Hematopoietic multipotent progenitor cell treated with erythropoietin and hydrocortisone succinate and interleukin-3 and kit ligand, for 17 days (in vitro differentiated cells): ENCODE results near the gene BSG.
A peak's percentile ranks its signal among the peaks of the same experiment; 100 is the strongest.
"Not testable (repeated sequence)": the region's sequence is repeated elsewhere in the genome, so short reads cannot be mapped to it uniquely, and the experiment has no call there.

Source experiments
- DNase-seq: peaks from one replicate; pipeline ENCODE4 v3.0.0-alpha.2; 2015; ENCODE audit warnings: low spot score

Gene BSG

DNA sequence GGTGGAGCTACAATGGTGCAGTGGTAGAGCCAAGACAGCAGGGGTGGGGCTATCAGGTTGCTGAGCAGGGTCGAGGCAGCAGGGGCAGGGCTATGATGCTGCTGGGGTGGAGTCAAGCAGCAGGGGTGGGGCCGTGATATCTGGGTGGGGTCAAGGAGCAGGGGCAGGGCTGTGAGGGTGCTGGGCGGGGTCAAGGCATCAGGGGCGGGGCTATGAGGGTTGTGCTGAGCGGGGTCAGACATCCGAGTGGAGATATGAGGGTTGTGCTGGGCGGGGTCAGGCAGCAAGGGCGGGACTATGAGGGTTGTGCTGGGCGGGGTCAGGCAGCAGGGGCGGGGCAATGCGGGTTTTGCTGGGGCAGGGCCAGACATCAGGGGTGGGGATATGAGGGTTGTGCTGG is 32.0 kb downstream of the BSG start:
- DNase-seq, result peak; percentile 69

DNA sequence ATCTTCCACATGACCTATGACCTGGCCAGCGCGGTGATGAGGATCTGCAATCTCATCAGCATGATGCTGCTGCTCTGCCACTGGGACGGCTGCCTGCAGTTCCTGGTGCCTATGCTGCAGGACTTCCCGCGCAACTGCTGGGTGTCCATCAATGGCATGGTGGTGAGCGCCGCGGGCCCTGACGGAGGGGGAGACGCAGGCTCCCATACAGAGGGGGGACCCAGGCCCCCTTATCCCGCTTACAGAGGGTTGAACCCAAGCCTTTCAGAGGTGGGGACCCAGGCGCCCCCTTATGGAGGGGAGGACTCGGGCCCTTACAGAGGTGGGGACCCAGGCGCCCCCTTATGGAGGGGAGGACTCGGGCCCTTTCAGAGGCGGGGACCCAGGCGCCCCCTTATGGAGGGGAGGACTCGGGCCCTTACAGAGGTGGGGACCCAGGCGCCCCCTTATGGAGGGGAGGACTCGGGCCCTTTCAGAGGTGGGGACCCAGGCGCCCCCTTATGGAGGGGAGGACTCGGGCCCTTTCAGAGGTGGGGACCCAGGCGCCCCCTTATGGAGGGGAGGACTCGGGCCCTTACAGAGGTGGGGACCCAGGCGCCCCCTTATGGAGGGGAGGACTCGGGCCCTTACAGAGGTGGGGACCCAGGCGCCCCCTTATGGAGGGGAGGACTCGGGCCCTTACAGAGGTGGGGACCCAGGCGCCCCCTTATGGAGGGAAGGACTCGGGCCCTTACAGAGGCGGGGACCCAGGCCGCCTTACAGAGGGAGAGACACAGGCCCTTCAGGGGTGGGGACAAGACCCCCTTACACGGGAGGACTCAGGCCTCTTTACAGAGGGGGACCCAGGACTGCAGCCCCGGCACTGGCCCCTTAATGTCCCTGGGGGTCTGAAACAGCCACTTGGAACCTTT is 32.9 kb downstream of the BSG start:
- not testable (repeated sequence) for DNase-seq

DNA sequence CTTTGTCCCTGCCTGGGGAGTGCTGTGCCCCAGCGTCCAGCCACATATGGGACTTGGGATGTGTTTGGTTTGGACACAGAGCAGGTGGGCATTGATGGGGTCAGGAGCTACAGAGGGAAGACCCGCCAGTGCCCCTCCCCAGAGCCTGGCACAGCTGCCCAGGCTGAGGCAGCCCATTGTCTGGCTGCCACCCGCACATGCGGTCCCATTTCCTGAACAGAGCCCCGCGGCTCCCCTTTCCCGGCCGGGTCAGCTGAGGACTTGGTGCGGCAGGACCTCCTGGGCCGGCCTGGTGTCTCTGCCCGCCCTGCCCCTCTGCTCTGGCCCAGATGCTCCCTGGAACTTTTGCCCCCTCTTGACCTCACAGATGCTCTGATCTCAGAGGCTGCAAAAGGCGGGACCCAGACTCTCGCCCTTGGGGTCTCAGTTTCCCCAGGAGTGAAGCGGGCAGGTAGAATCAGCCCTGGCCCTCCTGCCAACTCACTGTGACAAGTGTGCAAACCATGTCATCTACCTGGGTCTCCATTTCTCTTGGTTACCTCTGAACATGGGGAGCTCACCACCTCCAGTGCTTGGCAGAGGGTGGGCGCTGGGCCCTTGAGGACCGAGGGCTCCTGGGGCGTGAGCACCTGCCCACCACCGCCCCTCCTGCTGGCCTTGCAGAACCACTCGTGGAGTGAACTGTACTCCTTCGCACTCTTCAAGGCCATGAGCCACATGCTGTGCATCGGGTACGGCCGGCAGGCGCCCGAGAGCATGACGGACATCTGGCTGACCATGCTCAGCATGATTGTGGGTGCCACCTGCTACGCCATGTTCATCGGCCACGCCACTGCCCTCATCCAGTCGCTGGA is 35.1 kb downstream of the BSG start:
- DNase-seq, result no peak

DNA sequence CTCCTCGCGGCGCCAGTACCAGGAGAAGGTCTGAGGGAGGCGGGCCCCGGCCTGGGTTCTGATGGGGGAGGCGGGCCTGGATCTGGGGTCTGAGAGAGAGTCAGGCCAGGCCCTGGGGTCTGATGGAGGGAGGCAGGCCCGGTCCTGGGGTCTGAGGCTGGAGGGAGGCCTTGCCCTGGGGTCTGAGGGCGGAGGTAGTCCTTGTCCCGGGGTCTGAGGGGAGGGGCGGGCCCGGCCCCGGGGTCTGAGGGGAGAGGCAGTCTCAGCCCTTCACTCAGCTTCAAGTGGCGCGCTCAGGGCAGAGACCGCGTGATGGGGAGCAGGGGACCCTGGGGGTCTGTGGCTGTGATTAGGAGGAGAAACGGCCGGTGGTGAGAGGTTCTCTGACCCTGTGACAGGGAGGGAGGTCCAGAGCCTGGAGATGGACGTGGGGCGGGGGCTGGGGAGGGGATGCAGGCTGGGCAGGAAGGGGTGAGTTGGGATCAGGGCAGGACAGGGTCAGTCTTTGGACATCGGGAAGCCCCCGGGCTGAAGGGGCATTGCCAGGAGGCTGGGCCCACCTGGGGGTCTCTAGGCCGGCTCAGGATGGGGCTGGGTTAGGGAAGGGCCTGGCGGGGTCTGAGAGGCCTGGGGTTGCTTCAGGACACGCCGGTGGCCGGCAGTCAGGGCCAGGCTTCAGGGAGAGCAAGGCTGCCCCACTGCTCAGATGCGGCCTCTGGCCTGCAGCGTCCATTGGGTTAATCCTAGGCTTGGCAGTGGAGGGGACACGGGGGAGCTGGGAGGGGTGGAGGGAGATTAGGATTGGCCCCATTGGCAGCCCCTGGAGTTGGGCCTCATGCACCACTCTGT is 36.0 kb downstream of the BSG start:
- no peak for DNase-seq

- no peak for DNase-seq
Measured at GRCh38 chr19:609004-609346, 36.6 kb downstream of the BSG start.

- DNase-seq, result no peak
Measured at GRCh38 chr19:610071-610800, 37.8 kb downstream of the BSG start.

DNA sequence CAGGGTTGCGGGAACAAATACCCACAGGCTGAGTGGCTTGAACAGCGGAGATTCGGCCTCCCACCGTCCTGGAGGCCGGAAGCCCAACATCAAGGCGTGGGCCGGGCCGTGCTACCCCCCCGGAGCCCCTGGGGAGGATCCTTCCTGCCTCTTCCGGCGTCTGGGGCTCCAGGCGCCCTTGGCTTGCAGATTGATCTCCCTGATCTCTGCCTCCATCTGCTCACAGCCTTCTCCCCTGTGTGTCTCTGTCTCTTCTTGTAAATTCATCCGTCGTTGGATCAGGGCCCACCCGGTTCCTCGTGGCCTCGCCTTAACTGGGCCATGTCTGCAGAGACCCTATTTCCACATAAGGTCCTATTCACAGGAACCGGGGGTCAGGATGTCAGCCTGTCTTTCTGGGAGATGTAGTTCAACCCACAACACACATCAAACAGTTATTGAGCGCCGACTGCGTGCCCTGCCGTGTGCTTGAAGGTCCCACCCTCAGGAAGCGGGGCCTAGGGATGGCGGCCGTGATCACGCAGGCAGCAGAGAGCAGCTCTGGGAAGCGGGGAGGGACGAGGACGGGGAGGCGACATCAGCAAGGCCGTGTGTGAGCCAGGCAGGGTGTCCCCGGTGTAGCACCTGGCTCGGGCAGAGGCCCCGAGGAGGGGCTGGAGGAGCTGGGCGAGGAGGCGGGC is 38.5 kb downstream of the BSG start:
- DNase-seq, result no peak

DNA sequence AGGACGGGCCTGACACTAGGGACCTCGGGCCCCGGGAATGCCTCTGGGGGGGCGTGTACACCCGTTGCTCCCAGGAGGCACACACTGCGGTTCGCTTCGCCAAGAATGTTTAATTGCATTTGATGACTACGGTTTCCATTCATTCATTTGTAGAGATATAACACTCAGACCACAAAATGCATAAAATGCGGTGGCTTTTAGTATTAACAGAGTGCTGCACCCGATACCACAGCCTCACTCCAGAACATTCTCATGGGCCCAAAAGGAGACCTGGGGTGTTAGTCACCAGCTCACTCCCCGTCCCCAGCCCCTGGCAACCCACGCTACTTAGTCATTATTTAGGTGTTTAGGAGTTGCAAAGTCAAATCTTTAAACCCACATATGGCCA is 39.1 kb downstream of the BSG start:
- no peak for DNase-seq

DNA sequence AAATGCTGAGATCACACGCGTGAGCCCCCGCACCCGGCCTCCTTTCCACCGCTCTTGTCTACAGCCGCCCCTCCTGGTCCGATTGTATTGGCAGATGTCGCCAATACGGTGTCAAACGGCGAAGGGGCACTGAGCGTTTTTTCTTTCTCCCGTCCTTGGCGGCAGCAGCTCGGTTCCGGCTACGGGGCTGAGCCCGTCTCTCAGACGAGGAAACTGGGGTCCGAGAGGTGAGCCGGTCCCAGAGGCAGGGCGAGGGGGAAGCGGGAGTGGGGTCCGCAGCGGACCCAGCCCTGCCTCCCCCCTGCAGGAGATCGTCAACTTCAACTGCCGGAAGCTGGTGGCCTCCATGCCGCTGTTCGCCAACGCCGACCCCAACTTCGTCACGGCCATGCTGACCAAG is 40.5 kb downstream of the BSG start:
- DNase-seq, result no peak

DNA sequence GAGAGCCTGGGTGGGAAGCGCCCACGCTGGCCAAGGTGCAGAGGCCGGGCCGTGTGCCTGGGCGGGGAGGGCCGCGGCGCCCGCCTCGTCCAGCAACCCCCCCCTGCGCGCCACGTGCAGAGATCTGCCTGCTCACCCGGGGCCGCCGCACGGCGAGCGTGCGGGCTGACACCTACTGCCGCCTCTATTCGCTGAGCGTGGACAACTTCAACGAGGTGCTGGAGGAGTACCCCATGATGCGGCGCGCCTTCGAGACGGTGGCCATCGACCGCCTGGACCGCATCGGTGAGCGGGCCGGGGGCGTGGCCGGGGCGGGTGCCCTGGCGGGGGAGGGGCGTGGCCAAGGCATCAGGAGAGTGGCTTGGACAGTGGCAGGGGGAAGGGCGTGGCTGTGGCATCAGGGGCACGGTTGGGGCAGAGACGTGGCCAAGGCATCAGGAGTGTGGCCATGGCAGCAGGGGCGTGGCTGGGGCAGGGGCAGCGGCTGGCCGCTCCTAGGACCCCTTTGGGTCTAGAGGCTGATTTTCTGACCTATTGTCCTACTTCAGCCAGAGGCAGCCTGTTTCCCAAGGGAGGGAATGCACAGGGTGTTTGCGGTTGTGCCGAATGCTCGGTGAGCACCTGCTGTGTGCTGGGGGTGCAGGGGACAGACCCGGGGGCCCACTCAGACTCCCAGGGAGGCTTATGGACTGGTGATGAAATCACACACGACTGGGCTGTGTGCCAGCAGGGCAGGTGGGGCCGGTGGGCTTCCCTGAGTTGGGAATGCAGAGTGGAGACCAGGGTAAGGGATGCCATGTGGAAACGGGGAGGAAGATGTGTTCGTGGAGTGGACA is 41.6 kb downstream of the BSG start:
- no peak for DNase-seq

DNA sequence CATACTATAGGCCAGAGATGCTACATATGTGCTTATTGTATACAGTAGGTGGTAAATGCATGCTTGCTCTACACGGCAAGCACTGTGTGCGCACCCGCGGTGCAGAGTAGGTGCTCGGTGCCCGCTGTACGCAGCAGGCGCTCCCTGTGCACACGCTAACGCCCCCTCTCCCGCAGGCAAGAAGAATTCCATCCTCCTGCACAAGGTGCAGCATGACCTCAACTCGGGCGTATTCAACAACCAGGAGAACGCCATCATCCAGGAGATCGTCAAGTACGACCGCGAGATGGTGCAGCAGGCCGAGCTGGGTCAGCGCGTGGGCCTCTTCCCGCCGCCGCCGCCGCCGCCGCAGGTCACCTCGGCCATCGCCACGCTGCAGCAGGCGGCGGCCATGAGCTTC is 43.2 kb downstream of the BSG start:
- DNase-seq, result no peak

GRCh38 chr19:616062-616700 is 43.8 kb downstream of the BSG start:
- DNase-seq, result no peak

- DNase-seq, result no peak
Measured at GRCh38 chr19:616747-617526, 44.5 kb downstream of the BSG start.

DNA sequence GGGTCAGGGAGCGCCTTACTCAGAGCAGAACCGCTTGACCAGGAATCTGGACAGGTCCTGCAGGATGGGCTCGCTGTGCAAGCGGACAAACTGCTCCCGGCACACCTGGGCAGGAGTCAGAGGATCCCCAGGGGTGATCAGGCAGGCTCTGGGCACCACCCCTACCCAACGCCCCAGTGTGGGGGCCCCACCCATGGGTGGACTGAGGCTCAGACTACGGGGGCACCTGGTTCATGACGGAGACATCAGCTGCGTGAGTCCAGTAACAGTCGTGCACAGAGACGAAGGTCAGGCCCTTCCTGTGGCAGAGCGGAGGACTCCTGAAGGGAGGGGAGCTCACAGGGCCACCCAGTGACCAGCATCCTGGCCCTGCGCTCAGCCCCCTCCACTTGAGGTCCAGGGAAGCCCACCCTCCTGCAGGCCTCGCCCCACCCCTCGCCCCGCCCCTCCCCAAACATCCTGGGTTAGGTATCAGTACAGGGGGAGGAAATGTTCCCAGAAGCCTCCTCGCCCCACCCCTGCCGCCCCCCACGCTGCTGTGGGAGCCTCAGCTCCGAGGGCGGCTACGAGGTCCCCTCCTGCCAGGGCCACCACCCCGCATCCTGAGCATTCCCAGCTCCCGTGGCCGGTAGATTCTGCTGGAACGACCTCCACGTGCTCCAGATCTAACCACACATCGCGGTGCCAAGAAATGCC is 45.3 kb downstream of the BSG start:
- DNase-seq, result no peak

- no peak for DNase-seq
Measured at GRCh38 chr19:618247-618619, 45.8 kb downstream of the BSG start.

GRCh38 chr19:618674-619285 is 46.4 kb downstream of the BSG start:
- DNase-seq, result no peak

DNA sequence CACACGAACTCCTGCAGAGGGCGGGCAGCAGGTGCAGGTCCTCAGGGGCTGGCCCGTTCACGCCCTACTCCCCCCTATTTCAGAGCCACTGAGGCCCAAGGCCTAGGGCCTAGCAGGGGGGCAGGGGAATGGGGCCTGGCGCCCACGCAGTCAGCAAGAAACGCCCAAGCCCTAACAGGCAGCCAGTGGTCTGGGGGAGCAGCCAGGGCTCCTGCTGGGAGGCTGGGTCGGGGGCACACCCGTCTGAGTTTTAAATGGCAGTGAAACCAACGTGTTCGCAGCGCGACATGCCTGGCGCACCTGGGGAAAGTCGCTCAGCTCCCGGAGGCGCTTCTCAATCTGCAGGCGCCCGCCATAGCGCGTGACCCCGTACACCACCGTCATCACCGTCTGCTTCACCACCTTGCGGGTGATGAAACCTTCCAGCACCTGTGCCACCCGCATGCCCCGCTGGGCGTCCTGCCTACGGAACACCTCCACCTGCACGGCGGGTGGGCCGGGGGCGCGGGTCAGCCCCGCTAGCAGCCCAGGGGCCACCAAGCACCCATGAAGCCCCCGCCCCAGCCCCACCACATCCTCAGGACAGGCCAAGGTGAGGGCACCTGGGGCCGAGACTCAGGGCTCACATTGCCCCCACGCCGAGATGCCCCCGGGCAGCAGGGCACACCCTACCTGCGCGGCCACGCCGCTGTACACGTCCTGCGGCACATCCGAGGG is 47.0 kb downstream of the BSG start:
- no peak for DNase-seq
